IMR-90 (cell line): ENCODE data around the gene ADGRL3. TPM values are rescaled to one million over a fixed set of nuclear protein-coding genes. Genes with fewer than 3 reads are reported as not detected.

Experiments
- ATAC-seq: fragments of 200-7000 bp; cut with Tn5 transposase; 2 replicates; pipeline ENCODE4 v1.9.1; 2020; ENCODE audit warnings: low read depth, mild to moderate bottlenecking, moderate library complexity
- BruUV-seq: library from RNA; stranded (reverse); fragments of 400-500 nt; replicated peaks from 2 replicates; lab custom pipeline; 2021; lab: Mats Ljungman, UMichigan
- CTCF ChIA-PET: fragments of 300-600 bp; formaldehyde crosslinking; extraction: SDS; loops from one replicate; lab custom pipeline; 2021; ENCODE audit warnings: antibody characterized with exemption; lab: Yijun Ruan, JAX
- POLR2A ChIA-PET: fragments of 300-600 bp; sonication (Branson Sonifier 250); formaldehyde crosslinking; loops from one replicate; lab custom pipeline; 2022; ENCODE audit warnings: antibody characterized with exemption; ENCODE audit not compliant: unreplicated experiment; lab: Charles Lee
- DNase-seq: peaks from one replicate; pipeline ENCODE4 v3.0.0; 2013
- H2AFZ ChIP-seq: replicated peaks from 2 replicates; pipeline ENCODE3; 2013; ENCODE audit warnings: low read length, mild to moderate bottlenecking; ENCODE audit not compliant: poor library complexity
- H2AK5ac ChIP-seq: 2 replicates; pipeline ENCODE4 v1.6.1; 2013; ENCODE audit warnings: low read depth, low read length, inconsistent platforms
- H2AK9ac ChIP-seq: replicated peaks from 2 replicates; pipeline ENCODE3; 2013; ENCODE audit warnings: mild to moderate bottlenecking, low read depth, low read length, moderate library complexity; ENCODE audit not compliant: poor library complexity
- H2BK120ac ChIP-seq: 2 replicates; pipeline ENCODE4 v1.6.1; 2013; ENCODE audit warnings: low read depth, low read length, inconsistent platforms
- H2BK15ac ChIP-seq: 3 replicates; pipeline ENCODE4 v1.6.1; 2013; ENCODE audit warnings: low read depth, low read length, inconsistent platforms
- H2BK20ac ChIP-seq: 2 replicates; pipeline ENCODE4 v1.6.1; 2013; ENCODE audit warnings: low read depth, mild to moderate bottlenecking, inconsistent platforms, low read length, moderate library complexity
- H2BK5ac ChIP-seq: 2 replicates; pipeline ENCODE4 v1.6.1; 2013; ENCODE audit warnings: mild to moderate bottlenecking, low read depth, low read length, inconsistent platforms; ENCODE audit not compliant: poor library complexity, severe bottlenecking
- H3K14ac ChIP-seq: replicated peaks from 2 replicates; pipeline ENCODE4 v1.6.1; 2013; ENCODE audit warnings: low read depth, low read length, inconsistent platforms
- H3K18ac ChIP-seq: 2 replicates; pipeline ENCODE4 v1.6.1; 2013; ENCODE audit warnings: low read depth, low read length, control low read depth
- H3K23ac ChIP-seq: 2 replicates; pipeline ENCODE4 v1.6.1; 2013; ENCODE audit warnings: low read depth, low read length, inconsistent platforms
- H3K27ac ChIP-seq: 2 replicates; pipeline ENCODE4 v1.5.1; 2013; ENCODE audit warnings: mild to moderate bottlenecking, control low read depth, low read length; ENCODE audit not compliant: insufficient read depth
- H3K27me3 ChIP-seq: 2 replicates; pipeline ENCODE4 v1.6.1; 2013; ENCODE audit warnings: low read length; ENCODE audit not compliant: control insufficient read depth, insufficient read depth
- H3K36me3 ChIP-seq: 2 replicates; pipeline ENCODE4 v1.6.1; 2013; ENCODE audit warnings: low read length, mixed read lengths; ENCODE audit not compliant: control insufficient read depth, insufficient read depth
- H3K4ac ChIP-seq: 2 replicates; pipeline ENCODE4 v1.6.1; 2013; ENCODE audit warnings: low read depth, low read length, inconsistent platforms
- H3K4me1 ChIP-seq: 2 replicates; pipeline ENCODE4 v1.6.1; 2013; ENCODE audit warnings: low read length, mixed read lengths; ENCODE audit not compliant: control insufficient read depth, insufficient read depth
- H3K4me2 ChIP-seq: 2 replicates; pipeline ENCODE4 v1.6.1; 2013; ENCODE audit warnings: low read depth, mild to moderate bottlenecking, control low read depth, low read length, moderate library complexity
- H3K4me3 ChIP-seq: 2 replicates; pipeline ENCODE4 v1.5.1; 2013; ENCODE audit warnings: low read depth, mild to moderate bottlenecking, control low read depth, low read length, moderate library complexity; ENCODE audit not compliant: insufficient read depth
- H3K56ac ChIP-seq: 2 replicates; pipeline ENCODE4 v1.6.1; 2013; ENCODE audit warnings: low read length, inconsistent platforms; ENCODE audit not compliant: insufficient read depth; ENCODE audit errors: extremely low read depth
- H3K79me1 ChIP-seq, 2 experiments: 2 replicates each; pipeline ENCODE4 v1.6.1; 2013; ENCODE audit warnings: low read length in 2 of 2, inconsistent platforms in 1 of 2, low read depth in 1 of 2
- H3K9ac ChIP-seq: 2 replicates; pipeline ENCODE4 v1.6.1; 2013; ENCODE audit warnings: low read depth, low read length, control low read depth
- H3K9me1 ChIP-seq: 2 replicates; pipeline ENCODE4 v1.6.1; 2013; ENCODE audit warnings: low read length, inconsistent platforms; ENCODE audit not compliant: insufficient read depth
- H3K9me3 ChIP-seq: 2 replicates; pipeline ENCODE4 v1.6.1; 2013; ENCODE audit warnings: low read length; ENCODE audit not compliant: control insufficient read depth, insufficient read depth
- H4K20me1 ChIP-seq: 2 replicates; pipeline ENCODE4 v1.6.1; 2013; ENCODE audit warnings: low read length, inconsistent platforms; ENCODE audit not compliant: insufficient read depth
- H4K5ac ChIP-seq: 2 replicates; pipeline ENCODE4 v1.6.1; 2013; ENCODE audit warnings: mild to moderate bottlenecking, low read depth, low read length, control low read depth
- H4K8ac ChIP-seq, 2 experiments: 2 replicates each; pipeline ENCODE4 v1.6.1; 2013; ENCODE audit warnings: low read depth in 2 of 2, low read length in 2 of 2, control low read depth in 1 of 2, inconsistent platforms in 1 of 2
- H4K91ac ChIP-seq: 2 replicates; pipeline ENCODE4 v1.6.1; 2013; ENCODE audit warnings: low read depth, low read length, inconsistent platforms; ENCODE audit not compliant: insufficient read depth
- BHLHE40 ChIP-seq: fragments of 150-350 bp; IDR thresholded peaks from 2 replicates; pipeline ENCODE4 v1.6.1; 2016; ENCODE audit warnings: mild to moderate bottlenecking, low read depth, low read length
- CEBPB ChIP-seq: IDR thresholded peaks from 2 replicates; pipeline ENCODE4 v1.6.1; 2012; ENCODE audit warnings: low read depth, low read length, improper control_type of control experiment
- CHD1 ChIP-seq: IDR thresholded peaks from 2 replicates; pipeline ENCODE4 v1.6.1; 2012; ENCODE audit warnings: low read depth, low read length, improper control_type of control experiment
- FOS ChIP-seq: fragments of 150-350 bp; IDR thresholded peaks from 2 replicates; pipeline ENCODE4 v1.6.1; 2016; ENCODE audit warnings: low read depth, low read length
- MAFK ChIP-seq: IDR thresholded peaks from 2 replicates; pipeline ENCODE4 v1.6.1; 2012; ENCODE audit warnings: low read depth, low read length, improper control_type of control experiment
- MAZ ChIP-seq: IDR thresholded peaks from 2 replicates; pipeline ENCODE4 v1.6.1; 2012; ENCODE audit warnings: low read depth, mild to moderate bottlenecking, low read length, improper control_type of control experiment, moderate library complexity, borderline replicate concordance
- MXI1 ChIP-seq: IDR thresholded peaks from 2 replicates; pipeline ENCODE4 v1.6.1; 2012; ENCODE audit warnings: low read depth, mild to moderate bottlenecking, low read length, moderate library complexity, borderline replicate concordance
- NFE2L2 ChIP-seq: fragments of 150-350 bp; IDR thresholded peaks from 2 replicates; pipeline ENCODE4 v1.6.1; 2016; ENCODE audit warnings: low read depth, mild to moderate bottlenecking, low read length
- POLR2A ChIP-seq: IDR thresholded peaks from 2 replicates; pipeline ENCODE4 v1.6.1; 2012; ENCODE audit warnings: mild to moderate bottlenecking, low read depth, low read length
- RAD21 ChIP-seq: IDR thresholded peaks from 2 replicates; pipeline ENCODE4 v1.6.1; 2012; ENCODE audit warnings: low read length, improper control_type of control experiment
- RCOR1 ChIP-seq: IDR thresholded peaks from 2 replicates; pipeline ENCODE4 v1.6.1; 2012; ENCODE audit warnings: mild to moderate bottlenecking, low read length, improper control_type of control experiment; ENCODE audit not compliant: insufficient replicate concordance
- RFX5 ChIP-seq: IDR thresholded peaks from 2 replicates; pipeline ENCODE4 v1.8.0; 2012; ENCODE audit warnings: low read depth, mild to moderate bottlenecking, low read length, moderate library complexity
- SMC3 ChIP-seq: fragments of 150-350 bp; IDR thresholded peaks from 2 replicates; pipeline ENCODE4 v1.6.1; 2016; ENCODE audit warnings: low read depth, mild to moderate bottlenecking, antibody characterized with exemption, low read length, moderate library complexity
- WGBS, 2 experiments: methylation state at CpG; one replicate each; pipeline versions ENCODE4 v1.1.5 to v1.1.7; 2013; ENCODE audit warnings: missing lambda C conversion rate in 2 of 2; ENCODE audit not compliant: insufficient read length in 1 of 2; ENCODE audit errors: extremely low coverage in 2 of 2; 5-methylcytosine and 5-hydroxymethylcytosine counted together
- dilution Hi-C: fragments of 300-500 bp; cut with HindIII; formaldehyde crosslinking; loops from one replicate; pipeline ENCODE4 v1.14.3; 2018; ENCODE audit warnings: low sequenced_read_pairs; ENCODE audit not compliant: unreplicated experiment
- in situ Hi-C: fragments of 300-500 bp; cut with MboI; formaldehyde crosslinking; loops from 3 replicates; pipeline ENCODE4 v1.14.3; 2019; ENCODE audit warnings: low sequenced_read_pairs, inconsistent platforms, mixed read lengths
- intact Hi-C: fragments of 100-400 bp; cut with micrococcal nuclease; formaldehyde crosslinking; loops from 2 replicates; pipeline ENCODE4 v1.10.0; 2022
- polyA plus RNA-seq, 3 experiments: library from polyadenylated mRNA; depleted of rRNA; stranded (reverse); fragments of >200 nt; gene quantifications; 2 replicates each; pipeline ENCODE4 v1.2.3, GENCODE V29; 2012; ENCODE audit warnings: low replicate concordance in 1 of 3
- total RNA-seq: library from RNA; depleted of rRNA; stranded (reverse); fragments of >200 nt; gene quantifications from 2 replicates; pipeline ENCODE4 v1.2.3, GENCODE V29; 2012
- TF ChIP-seq, protein P1 (sequence below): conservative IDR thresholded peaks from 2 replicates; pipeline ENCODE4 v1.5.1; 2012; ENCODE audit warnings: mild to moderate bottlenecking, low read depth, low read length, improper control_type of control experiment
- TF ChIP-seq, protein P2 (sequence below): fragments of 150-350 bp; IDR thresholded peaks from 2 replicates; pipeline ENCODE4 v1.6.1; 2017; ENCODE audit warnings: mild to moderate bottlenecking, antibody characterized with exemption, low read length, low read depth
- TF ChIP-seq, protein P3 (sequence below): fragments of 150-350 bp; IDR thresholded peaks from 2 replicates; pipeline ENCODE4 v1.6.1; 2016; ENCODE audit warnings: low read depth, mild to moderate bottlenecking, low read length, moderate library complexity, borderline replicate concordance

The ADGRL3 gene
- total and polyA plus RNA-seq, 2 of the 4 experiments (the other 2 are of a cell fraction), result 0.46 to 2.5 TPM

DNA sequence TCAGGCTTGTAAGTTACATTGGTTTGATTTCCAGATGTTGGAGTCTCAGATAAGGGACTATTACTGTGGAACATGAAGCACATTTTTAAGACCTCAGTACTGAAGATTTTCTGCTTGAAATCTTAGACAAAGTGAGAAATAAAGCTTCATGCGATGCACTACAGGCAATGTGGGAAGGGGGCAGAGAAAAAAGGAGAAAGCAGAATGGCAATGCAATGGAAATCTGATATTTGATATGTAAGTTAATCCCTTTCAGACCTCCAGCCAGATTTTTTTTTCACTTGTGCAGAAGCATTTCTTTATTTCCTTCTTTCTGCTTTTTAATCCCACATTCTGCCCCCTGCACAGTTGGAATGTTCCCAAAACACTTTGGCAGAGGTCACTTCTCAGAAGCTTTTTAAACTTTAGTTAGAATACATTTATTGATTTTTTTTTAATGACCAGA is 174.3 kb downstream of the ADGRL3 start:
- dilution Hi-C loops, result no loop called here
- H3K56ac ChIP-seq, result no peak overlapping the region
- no peak overlapping the region for H2BK120ac ChIP-seq
- ChIA-PET POLR2A (no interaction called here), CTCF (no interaction called here)
- H3K4me2 ChIP-seq, result no peak overlapping the region
- in situ Hi-C loops, result no loop called here
- no peaks in the 10 kb centered on the region for H3K27me3 ChIP-seq
- TF ChIP-seq BHLHE40, result no peak
- TF ChIP-seq, protein P1, sequence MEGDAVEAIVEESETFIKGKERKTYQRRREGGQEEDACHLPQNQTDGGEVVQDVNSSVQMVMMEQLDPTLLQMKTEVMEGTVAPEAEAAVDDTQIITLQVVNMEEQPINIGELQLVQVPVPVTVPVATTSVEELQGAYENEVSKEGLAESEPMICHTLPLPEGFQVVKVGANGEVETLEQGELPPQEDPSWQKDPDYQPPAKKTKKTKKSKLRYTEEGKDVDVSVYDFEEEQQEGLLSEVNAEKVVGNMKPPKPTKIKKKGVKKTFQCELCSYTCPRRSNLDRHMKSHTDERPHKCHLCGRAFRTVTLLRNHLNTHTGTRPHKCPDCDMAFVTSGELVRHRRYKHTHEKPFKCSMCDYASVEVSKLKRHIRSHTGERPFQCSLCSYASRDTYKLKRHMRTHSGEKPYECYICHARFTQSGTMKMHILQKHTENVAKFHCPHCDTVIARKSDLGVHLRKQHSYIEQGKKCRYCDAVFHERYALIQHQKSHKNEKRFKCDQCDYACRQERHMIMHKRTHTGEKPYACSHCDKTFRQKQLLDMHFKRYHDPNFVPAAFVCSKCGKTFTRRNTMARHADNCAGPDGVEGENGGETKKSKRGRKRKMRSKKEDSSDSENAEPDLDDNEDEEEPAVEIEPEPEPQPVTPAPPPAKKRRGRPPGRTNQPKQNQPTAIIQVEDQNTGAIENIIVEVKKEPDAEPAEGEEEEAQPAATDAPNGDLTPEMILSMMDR, result no peak
- no peak for TF ChIP-seq MAZ
- TF ChIP-seq MAFK, result no peak
- TF ChIP-seq MXI1, result no peak
- TF ChIP-seq RCOR1, result no peak
- TF ChIP-seq, protein P2, sequence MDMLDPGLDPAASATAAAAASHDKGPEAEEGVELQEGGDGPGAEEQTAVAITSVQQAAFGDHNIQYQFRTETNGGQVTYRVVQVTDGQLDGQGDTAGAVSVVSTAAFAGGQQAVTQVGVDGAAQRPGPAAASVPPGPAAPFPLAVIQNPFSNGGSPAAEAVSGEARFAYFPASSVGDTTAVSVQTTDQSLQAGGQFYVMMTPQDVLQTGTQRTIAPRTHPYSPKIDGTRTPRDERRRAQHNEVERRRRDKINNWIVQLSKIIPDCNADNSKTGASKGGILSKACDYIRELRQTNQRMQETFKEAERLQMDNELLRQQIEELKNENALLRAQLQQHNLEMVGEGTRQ, result no peak
- TF ChIP-seq CEBPB, result no peak
- TF ChIP-seq, protein P3, sequence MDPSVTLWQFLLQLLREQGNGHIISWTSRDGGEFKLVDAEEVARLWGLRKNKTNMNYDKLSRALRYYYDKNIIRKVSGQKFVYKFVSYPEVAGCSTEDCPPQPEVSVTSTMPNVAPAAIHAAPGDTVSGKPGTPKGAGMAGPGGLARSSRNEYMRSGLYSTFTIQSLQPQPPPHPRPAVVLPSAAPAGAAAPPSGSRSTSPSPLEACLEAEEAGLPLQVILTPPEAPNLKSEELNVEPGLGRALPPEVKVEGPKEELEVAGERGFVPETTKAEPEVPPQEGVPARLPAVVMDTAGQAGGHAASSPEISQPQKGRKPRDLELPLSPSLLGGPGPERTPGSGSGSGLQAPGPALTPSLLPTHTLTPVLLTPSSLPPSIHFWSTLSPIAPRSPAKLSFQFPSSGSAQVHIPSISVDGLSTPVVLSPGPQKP, result no peak
- TF ChIP-seq RAD21, result no peak
- TF ChIP-seq POLR2A, result no peak
- no peak for TF ChIP-seq FOS
- no peak for TF ChIP-seq NFE2L2
- no peak for TF ChIP-seq SMC3
- TF ChIP-seq CHD1, result no peak
- TF ChIP-seq RFX5, result no peak
- DNase-seq (peak; percentile 0), ATAC-seq (no peak)
- H2BK20ac ChIP-seq, result no peak overlapping the region
- H3K36me3 ChIP-seq, result no peaks in the 10 kb centered on the region
- no peak overlapping the region for H2BK5ac ChIP-seq
- no peak overlapping the region for H2AK9ac ChIP-seq
- no peak overlapping the region for H2AFZ ChIP-seq
- no peak overlapping the region for H4K8ac ChIP-seq
- intact Hi-C loops, result no loop called here
- H3K9ac ChIP-seq, result no peak overlapping the region
- H2BK15ac ChIP-seq, result no peak overlapping the region
- H3K79me1 ChIP-seq, result no peaks in the 10 kb centered on the region
- H4K91ac ChIP-seq, result no peak overlapping the region
- H3K4ac ChIP-seq, result no peak overlapping the region
- no peaks in the 10 kb centered on the region for H4K20me1 ChIP-seq
- no peak overlapping the region for H3K23ac ChIP-seq
- no peak overlapping the region for H3K4me3 ChIP-seq
- H3K14ac ChIP-seq, result no peak overlapping the region
- H4K5ac ChIP-seq, result no peak overlapping the region
- WGBS, 2 experiments, result no CpG with 5 or more reads among the region's 1 CpG
- no peaks in the 10 kb centered on the region for H3K9me1 ChIP-seq
- no TSS peak for BruUV-seq
- no peaks in the 10 kb centered on the region for H3K9me3 ChIP-seq
- H2AK5ac ChIP-seq, result no peak overlapping the region
- no peaks in the 10 kb centered on the region for H3K4me1 ChIP-seq
- no peak overlapping the region for H3K27ac ChIP-seq
- H3K18ac ChIP-seq, result no peak overlapping the region
